Left renal cortex interstitium (tissue), 4 donors: ENCODE measurements around the gene FAM237A. TPM values are rescaled to one million over a fixed set of nuclear protein-coding genes. Genes with fewer than 3 reads are reported as not detected.

Experiments
- DNase-seq, 4 donors: peaks; one replicate each; pipeline ENCODE4 v3.0.0-alpha.2; 2013; ENCODE audit warnings: low read depth in 4 of 4, low spot score in 2 of 4, missing footprints in 1 of 4
- polyA plus RNA-seq, 4 donors: library from polyadenylated mRNA; unstranded; fragments of 120-200 nt; gene quantifications; one replicate each; pipeline ENCODE4 v1.2.1, GENCODE V29; 2013; ENCODE audit not compliant: insufficient read length in 4 of 4

FAM237A gene
- polyA plus RNA-seq, result not detected

- peak; percentile 28 to 67 (median 42) for DNase-seq
Measured at GRCh38 chr2:206642075-206643025, at the start of gene FAM237A. Gene FAM237A (plus strand): TSS chr2:206642487. CDS start chr2:206644237, 1,750 bp downstream.

GRCh38 chr2:206597717-206598218 is 44.5 kb upstream of the FAM237A start:
- no peak for DNase-seq

GRCh38 chr2:206603243-206603642 is 39.0 kb upstream of the FAM237A start:
- DNase-seq, result no peak

- DNase-seq, result no peak
Measured at GRCh38 chr2:206610451-206610850, 31.8 kb upstream of the FAM237A start.

- no peak for DNase-seq
Measured at GRCh38 chr2:206611191-206611590, 31.1 kb upstream of the FAM237A start.

- no peak for DNase-seq
Measured at GRCh38 chr2:206611736-206612135, 30.6 kb upstream of the FAM237A start.

GRCh38 chr2:206614811-206615210 is 27.5 kb upstream of the FAM237A start:
- no peak for DNase-seq

- no peak for DNase-seq
Measured at GRCh38 chr2:206615417-206616089, 26.7 kb upstream of the FAM237A start.

- DNase-seq, result no peak
Measured at GRCh38 chr2:206616151-206616550, 26.1 kb upstream of the FAM237A start.

GRCh38 chr2:206619011-206619410 is 23.3 kb upstream of the FAM237A start:
- DNase-seq, result no peak

GRCh38 chr2:206626108-206626507 is 16.2 kb upstream of the FAM237A start:
- DNase-seq, result no peak

- no peak for DNase-seq
Measured at GRCh38 chr2:206627632-206628031, 14.7 kb upstream of the FAM237A start.

GRCh38 chr2:206631340-206631739 is 10.9 kb upstream of the FAM237A start:
- DNase-seq, result no peak

- no peak for DNase-seq
Measured at GRCh38 chr2:206635015-206635414, 7.3 kb upstream of the FAM237A start.

- DNase-seq, result no peak
Measured at GRCh38 chr2:206639636-206640035, 2.7 kb upstream of the FAM237A start.

GRCh38 chr2:206641226-206641625 is 1.1 kb upstream of the FAM237A start:
- DNase-seq, result no peak

GRCh38 chr2:206647985-206648384 is 5.7 kb downstream of the FAM237A start:
- DNase-seq, result no peak

GRCh38 chr2:206657087-206657486 is 14.8 kb downstream of the FAM237A start:
- no peak for DNase-seq

- DNase-seq, result no peak
Measured at GRCh38 chr2:206665251-206665650, 23.0 kb downstream of the FAM237A start.

- DNase-seq, result no peak
Measured at GRCh38 chr2:206670531-206671319, 28.4 kb downstream of the FAM237A start.

- no peak for DNase-seq
Measured at GRCh38 chr2:206683546-206683945, 41.3 kb downstream of the FAM237A start.
